ENCODE data around the gene PRPF39.

PRPF39 gene

GRCh38 chr14:45134051-45134958, 50.4 kb downstream of the PRPF39 start, which contains the start of gene FKBP3:
TSS of gene FKBP3 (minus strand) at chr14:45134481. CDS start at chr14:45134456, 25 bp downstream.
- peaks cover 49% of the 10 kb centered on the region for H3K4me1 ChIP-seq (ENCODE audit: insufficient read depth, low read length, poor library complexity, severe bottlenecking)
- H3K4me3 ChIP-seq (ENCODE audit: low read length, poor library complexity, severe bottlenecking), result peak within 1 kb of the TSS; percentile 98
- H3K4me2 ChIP-seq (ENCODE audit: low read depth, low read length, poor library complexity, severe bottlenecking), result peak within 1 kb of the TSS; percentile 98
- no peaks in the 10 kb centered on the region for H3K27me3 ChIP-seq (ENCODE audit: insufficient read depth, low read length, poor library complexity, severe bottlenecking)
- H2AFZ ChIP-seq (ENCODE audit: low read length), result peak within 1 kb of the TSS; percentile 98
- no peaks in the 10 kb centered on the region for H3K9me3 ChIP-seq (ENCODE audit: insufficient read depth, low read depth, low read length)
- no peaks in the 10 kb centered on the region for H3K36me3 ChIP-seq (ENCODE audit: insufficient read depth, low read length)
- H4K20me1 ChIP-seq (ENCODE audit: insufficient read depth, low read length, poor library complexity, severe bottlenecking), result peaks cover 35% of the 10 kb centered on the region
- TF ChIP-seq EZH2phosphoT487 (IDR thresholded peaks at IDR 0.05; ENCODE audit: borderline replicate concordance) (no peak), CTCF (conservative IDR thresholded peaks at IDR 0.05; ENCODE audit: low read length) (peak; percentile 53)
- H3K9me2 ChIP-seq (replicated peaks; ENCODE audit: low read depth, low read length), result no peaks in the 10 kb centered on the region
- H3K79me2 ChIP-seq (ENCODE audit: insufficient read depth, low read length), result peaks cover 70% of the 10 kb centered on the region
- peaks cover 4% of the 10 kb centered on the region; the same call in 1 of the 2 replicates for H3F3A ChIP-seq (ENCODE audit: low read depth)
- H3K9ac ChIP-seq (ENCODE audit: low read depth, low read length, poor library complexity, severe bottlenecking), result peak within 1 kb of the TSS; percentile 98

GRCh38 chr14:45135156-45135555, 51.2 kb downstream of the PRPF39 start:
- no peaks in the 10 kb centered on the region for H3K9me3 ChIP-seq (ENCODE audit: insufficient read depth, low read depth, low read length)
- no peaks in the 10 kb centered on the region for H3K9me2 ChIP-seq (replicated peaks; ENCODE audit: low read depth, low read length)
- H3K4me2 ChIP-seq (ENCODE audit: low read depth, low read length, poor library complexity, severe bottlenecking), result peak overlapping the region; percentile 95
- H3F3A ChIP-seq (ENCODE audit: low read depth), result peaks cover 4% of the 10 kb centered on the region; the same call in 1 of the 2 replicates
- H3K27me3 ChIP-seq (ENCODE audit: insufficient read depth, low read length, poor library complexity, severe bottlenecking), result no peaks in the 10 kb centered on the region
- H3K36me3 ChIP-seq (ENCODE audit: insufficient read depth, low read length), result no peaks in the 10 kb centered on the region
- H3K4me3 ChIP-seq (ENCODE audit: low read length, poor library complexity, severe bottlenecking), result peak overlapping the region; percentile 98
- H3K9ac ChIP-seq (ENCODE audit: low read depth, low read length, poor library complexity, severe bottlenecking), result peak overlapping the region; percentile 87
- no peak for TF ChIP-seq CTCF (conservative IDR thresholded peaks at IDR 0.05; ENCODE audit: low read length)
- no peak for TF ChIP-seq EZH2phosphoT487 (IDR thresholded peaks at IDR 0.05; ENCODE audit: borderline replicate concordance)
- H3K4me1 ChIP-seq (ENCODE audit: insufficient read depth, low read length, poor library complexity, severe bottlenecking), result peaks cover 49% of the 10 kb centered on the region
- H2AFZ ChIP-seq (ENCODE audit: low read length), result peak overlapping the region; percentile 98
- H4K20me1 ChIP-seq (ENCODE audit: insufficient read depth, low read length, poor library complexity, severe bottlenecking), result peaks cover 34% of the 10 kb centered on the region
- peaks cover 74% of the 10 kb centered on the region for H3K79me2 ChIP-seq (ENCODE audit: insufficient read depth, low read length)

GRCh38 chr14:45135659-45136395, 51.9 kb downstream of the PRPF39 start, which contains the start of gene FANCM:
TSS of gene FANCM (plus strand) at chr14:45135930. CDS start at chr14:45136032, 102 bp downstream.
- Histone ChIP-seq H3F3A (ENCODE audit: low read depth) (peaks cover 4% of the 10 kb centered on the region; the same call in 1 of the 2 replicates), H2AFZ (ENCODE audit: low read length) (peak within 1 kb of the TSS; percentile 98), H3K4me3 (ENCODE audit: low read length, poor library complexity, severe bottlenecking) (peak within 1 kb of the TSS; percentile 98), H3K4me2 (ENCODE audit: low read depth, low read length, poor library complexity, severe bottlenecking) (peak within 1 kb of the TSS; percentile 95), H3K27me3 (ENCODE audit: insufficient read depth, low read length, poor library complexity, severe bottlenecking) (no peaks in the 10 kb centered on the region), H3K36me3 (ENCODE audit: insufficient read depth, low read length) (no peaks in the 10 kb centered on the region), H3K9ac (ENCODE audit: low read depth, low read length, poor library complexity, severe bottlenecking) (peak within 1 kb of the TSS; percentile 87), H4K20me1 (ENCODE audit: insufficient read depth, low read length, poor library complexity, severe bottlenecking) (peaks cover 34% of the 10 kb centered on the region), H3K4me1 (ENCODE audit: insufficient read depth, low read length, poor library complexity, severe bottlenecking) (peaks cover 49% of the 10 kb centered on the region), H3K9me3 (ENCODE audit: insufficient read depth, low read depth, low read length) (no peaks in the 10 kb centered on the region), H3K9me2 (replicated peaks; ENCODE audit: low read depth, low read length) (no peaks in the 10 kb centered on the region), H3K79me2 (ENCODE audit: insufficient read depth, low read length) (peaks cover 80% of the 10 kb centered on the region)
- TF ChIP-seq EZH2phosphoT487 (IDR thresholded peaks at IDR 0.05; ENCODE audit: borderline replicate concordance) (no peak), CTCF (conservative IDR thresholded peaks at IDR 0.05; ENCODE audit: low read length) (no peak)

All from Loucy (cell line).